Activated T-helper 1 cell treated with anti-CD3 and anti-CD28 coated beads, Interleukin-2, amount 50 U/mL, for 16 hours (primary cell): ENCODE measurements around the gene MAGI2.

ENCODE experiments used
- DNase-seq, 2 donors: peaks; one replicate each; pipeline ENCODE4 v3.0.0-alpha.2; 2020; ENCODE audit warnings: low read depth in 1 of 2, low spot score in 1 of 2

The MAGI2 gene

GRCh38 chr7:78071491-78072200 is 1381.8 kb downstream of the MAGI2 start:
- DNase-seq = no peak

GRCh38 chr7:78066599-78066998 is 1386.9 kb downstream of the MAGI2 start:
- DNase-seq = no peak

GRCh38 chr7:78063758-78064157 is 1389.7 kb downstream of the MAGI2 start:
- no peak for DNase-seq

- no peak for DNase-seq
Measured at GRCh38 chr7:78062214-78062613, 1391.3 kb downstream of the MAGI2 start.

GRCh38 chr7:78057571-78057970 is 1395.9 kb downstream of the MAGI2 start:
- no peak for DNase-seq

GRCh38 chr7:78055599-78055998 is 1397.9 kb downstream of the MAGI2 start:
- no peak for DNase-seq

- no peak for DNase-seq
Measured at GRCh38 chr7:78055001-78055573, 1398.4 kb downstream of the MAGI2 start.

GRCh38 chr7:78052112-78052511 is 1401.4 kb downstream of the MAGI2 start:
- no peak for DNase-seq

- DNase-seq = no peak
Measured at GRCh38 chr7:78047800-78048199, 1405.7 kb downstream of the MAGI2 start.

GRCh38 chr7:78043159-78043558 is 1410.3 kb downstream of the MAGI2 start:
- DNase-seq = no peak

- no peak for DNase-seq
Measured at GRCh38 chr7:78041423-78041822, 1412.0 kb downstream of the MAGI2 start.

GRCh38 chr7:78039790-78040776 is 1413.4 kb downstream of the MAGI2 start:
- DNase-seq = peak; percentile 33 to 37

- no peak for DNase-seq
Measured at GRCh38 chr7:78038465-78039080, 1414.9 kb downstream of the MAGI2 start.

GRCh38 chr7:78037603-78038002 is 1415.9 kb downstream of the MAGI2 start:
- no peak for DNase-seq

- DNase-seq = no peak
Measured at GRCh38 chr7:78033410-78033809, 1420.1 kb downstream of the MAGI2 start.

GRCh38 chr7:78026492-78026891 is 1427.0 kb downstream of the MAGI2 start:
- no peak for DNase-seq

- no peak for DNase-seq
Measured at GRCh38 chr7:78024591-78024990, 1428.9 kb downstream of the MAGI2 start.

GRCh38 chr7:78023191-78023590 is 1430.3 kb downstream of the MAGI2 start:
- no peak for DNase-seq

GRCh38 chr7:78022165-78022564 is 1431.3 kb downstream of the MAGI2 start:
- DNase-seq = no peak

GRCh38 chr7:78020874-78021249 is 1432.6 kb downstream of the MAGI2 start:
- no peak for DNase-seq

GRCh38 chr7:78020136-78020873 is 1433.2 kb downstream of the MAGI2 start:
- DNase-seq = no peak
